K562 (cell line): ENCODE results near the gene PDZRN3. TPM values are rescaled to one million over a fixed set of nuclear protein-coding genes. Genes with fewer than 3 reads are reported as not detected.

ENCODE experiments used
- ATAC-seq: fragments of 200-7000 bp; cut with Tn5 transposase; 3 replicates; pipeline ENCODE4 v1.9.1; 2020; ENCODE audit warnings: moderate library complexity
- Bru-seq: library from RNA; stranded (reverse); fragments of 400-500 nt; gene quantifications from one replicate; lab custom pipeline; 2021; lab: Mats Ljungman, UMichigan
- BruChase-seq, 2 experiments: library from RNA; stranded (reverse); fragments of 400-500 nt; gene quantifications; one replicate each; lab custom pipeline; 2021; lab: Mats Ljungman, UMichigan
- BruUV-seq: library from RNA; stranded (reverse); fragments of 400-500 nt; replicated peaks from 2 replicates; lab custom pipeline; 2021; lab: Mats Ljungman, UMichigan
- CTCF ChIA-PET: fragments of 300-600 bp; formaldehyde crosslinking; extraction: SDS; loops from one replicate; lab custom pipeline; 2021; ENCODE audit warnings: low intra/inter-chr PET ratio; lab: Yijun Ruan, JAX
- POLR2A ChIA-PET: fragments of 300-600, 350-650 bp; sonication (Branson Sonifier 250); formaldehyde crosslinking; extraction: SDS; loops from one replicate; lab custom pipeline; 2021; ENCODE audit warnings: antibody characterized with exemption, inconsistent platforms; lab: Yijun Ruan, JAX
- DNase-seq, 4 experiments: peaks; one replicate each; pipeline versions ENCODE4 v3.0.0 to v3.0.0-alpha.2; 2011 to 2018; ENCODE audit warnings: low spot score in 3 of 4, mixed read lengths in 3 of 4; ENCODE audit errors: extremely low read depth in 1 of 4
- FAIRE-seq: peaks from 2 replicates; lab custom pipeline; 2011; peaks lifted over from hg19 to GRCh38; lab: Jason Lieb, UNC
- H2AFZ ChIP-seq: 2 replicates; pipeline ENCODE4 v1.6.0; 2011; ENCODE audit warnings: low read depth, low read length, control low read depth, inconsistent platforms
- H3K27ac ChIP-seq: fragments of 200-600 bp; 3 replicates; pipeline ENCODE4 v1.8.0; 2011; ENCODE audit warnings: low read depth, mild to moderate bottlenecking, control low read depth, inconsistent platforms, low read length, moderate library complexity, mixed read lengths; ENCODE audit errors: extremely low read depth
- H3K27me3 ChIP-seq, 2 experiments: fragments of 300-600 bp in 1 of 2; 2 replicates in 1 of 2; 3 replicates in 1 of 2; pipeline versions ENCODE4 v1.6.0 to v1.8.0; 2011; ENCODE audit warnings: inconsistent platforms in 2 of 2, low read length in 2 of 2, mild to moderate bottlenecking in 1 of 2, mixed read lengths in 1 of 2, moderate library complexity in 1 of 2; ENCODE audit not compliant: control insufficient read depth in 2 of 2, insufficient read depth in 2 of 2
- H3K36me3 ChIP-seq: fragments of 300-600 bp; 3 replicates; pipeline ENCODE4 v1.8.0; 2011; ENCODE audit warnings: mild to moderate bottlenecking, low read length, inconsistent platforms; ENCODE audit not compliant: control insufficient read depth, insufficient read depth
- H3K4me1 ChIP-seq, 2 experiments: fragments of 200-600 bp in 1 of 2; replicated peaks in 1 of 2; 2 replicates in 1 of 2; 3 replicates in 1 of 2; pipeline versions ENCODE4 v1.5.1 to v1.8.0; 2011; ENCODE audit warnings: inconsistent platforms in 2 of 2, low read length in 2 of 2, mild to moderate bottlenecking in 1 of 2, mixed read lengths in 1 of 2, moderate library complexity in 1 of 2; ENCODE audit not compliant: control insufficient read depth in 2 of 2, insufficient read depth in 2 of 2
- H3K4me2 ChIP-seq: 2 replicates; pipeline ENCODE4 v1.6.1; 2011; ENCODE audit warnings: low read length, control low read depth, inconsistent platforms, mixed read lengths; ENCODE audit not compliant: insufficient read depth
- H3K4me3 ChIP-seq: fragments of 200-600 bp; sonication (generic), shearing (Covaris generic); 2 replicates; pipeline ENCODE4 v1.5.1; 2016; ENCODE audit warnings: control low read depth, inconsistent platforms
- H3K79me2 ChIP-seq: fragments of 200-600 bp; 3 replicates; pipeline ENCODE4 v1.8.0; 2011; ENCODE audit warnings: low read length, inconsistent platforms; ENCODE audit not compliant: control insufficient read depth, insufficient read depth
- H3K9ac ChIP-seq, 2 experiments: 2 replicates each; pipeline versions ENCODE4 v1.6.0 to v1.6.1; 2011; ENCODE audit warnings: low read depth in 2 of 2, low read length in 2 of 2, control low read depth in 1 of 2, inconsistent platforms in 1 of 2, mild to moderate bottlenecking in 1 of 2, mixed read lengths in 1 of 2; ENCODE audit not compliant: insufficient read depth in 1 of 2
- H3K9me1 ChIP-seq: one replicate; pipeline ENCODE4 v1.6.0; 2011; ENCODE audit warnings: inconsistent platforms, mild to moderate bottlenecking, low read length, moderate library complexity; ENCODE audit not compliant: control insufficient read depth, insufficient read depth
- H3K9me3 ChIP-seq: replicated peaks from 2 replicates; pipeline ENCODE4 v1.5.1; 2011; ENCODE audit warnings: low read depth, low read length, inconsistent platforms; ENCODE audit not compliant: control insufficient read depth, insufficient read depth
- H4K20me1 ChIP-seq: replicated peaks from 2 replicates; pipeline ENCODE4 v1.6.1; 2011; ENCODE audit warnings: low read length, inconsistent platforms, mixed read lengths; ENCODE audit not compliant: control insufficient read depth, insufficient read depth
- CBFB ChIP-seq: sonication (generic); formaldehyde crosslinking; IDR thresholded peaks from 2 replicates; pipeline ENCODE4 v1.4.0; 2020; ENCODE audit warnings: mild to moderate bottlenecking, missing genetic modification reagents
- HDAC8 ChIP-seq: fragments of 450-650 bp; IDR thresholded peaks from 2 replicates; pipeline ENCODE4 v1.6.1; 2016; ENCODE audit warnings: mild to moderate bottlenecking, missing genetic modification characterization, moderate library complexity, missing compliant biosample characterization
- HIVEP1 ChIP-seq: fragments of 250-450 bp; sonication (Bioruptor Pico); IDR thresholded peaks from 2 replicates; pipeline ENCODE4 v1.4.0; 2020; ENCODE audit warnings: mild to moderate bottlenecking
- MEIS2 ChIP-seq: fragments of 450-650 bp; IDR thresholded peaks from 2 replicates; pipeline ENCODE4 v1.6.1; 2014; ENCODE audit warnings: mild to moderate bottlenecking; ENCODE audit not compliant: partially characterized antibody
- NFATC3 ChIP-seq: fragments of 450-650 bp; IDR thresholded peaks from 2 replicates; pipeline ENCODE4 v1.6.1; 2017; ENCODE audit warnings: mild to moderate bottlenecking
- NR1H2 ChIP-seq: sonication (generic); formaldehyde crosslinking; IDR thresholded peaks from 2 replicates; pipeline ENCODE4 v1.4.0; 2020; ENCODE audit warnings: mild to moderate bottlenecking, missing genetic modification reagents
- RCOR1 ChIP-seq, 2 experiments: IDR thresholded peaks; 2 replicates each; pipeline ENCODE4 v1.6.1; 2012; ENCODE audit warnings: low read depth in 2 of 2, low read length in 2 of 2, borderline replicate concordance in 1 of 2, improper control_type of control experiment in 1 of 2
- RNF2 ChIP-seq: sonication (generic); IDR thresholded peaks from 2 replicates; pipeline ENCODE4 v1.6.1; 2016
- THRB ChIP-seq: fragments of 450-650 bp; formaldehyde crosslinking; conservative IDR thresholded peaks from 2 replicates; pipeline ENCODE4 v1.4.0; 2022; ENCODE audit warnings: mild to moderate bottlenecking, missing genetic modification characterization
- ZFP30 ChIP-seq: fragments of 250-450 bp; sonication (Bioruptor Pico); IDR thresholded peaks from 2 replicates; pipeline ENCODE4 v1.8.0; 2022; ENCODE audit warnings: moderate library complexity, mild to moderate bottlenecking, inconsistent platforms, borderline replicate concordance
- ZNF12 ChIP-seq: sonication (generic); formaldehyde crosslinking; IDR thresholded peaks from 2 replicates; pipeline ENCODE4 v1.4.0; 2020; ENCODE audit warnings: mild to moderate bottlenecking, missing genetic modification reagents
- ZNF431 ChIP-seq: sonication (generic); formaldehyde crosslinking; IDR thresholded peaks from 2 replicates; pipeline ENCODE4 v1.8.0; 2022; ENCODE audit warnings: mild to moderate bottlenecking, missing genetic modification reagents
- WGBS: fragments of 100-300 bp; shearing (Covaris generic); methylation state at CpG from one replicate; pipeline ENCODE4 v1.1.6; 2016; ENCODE audit warnings: low coverage, mixed read lengths; ENCODE audit not compliant: insufficient coverage; ENCODE audit errors: missing lambda C conversion rate; 5-methylcytosine and 5-hydroxymethylcytosine counted together
- in situ Hi-C: fragments of 300-500 bp; cut with MboI; formaldehyde crosslinking; loops from 4 replicates; pipeline ENCODE4 v1.15.0; 2018; ENCODE audit warnings: inconsistent platforms, mixed read lengths
- intact Hi-C: fragments of 100-400 bp; cut with micrococcal nuclease; formaldehyde crosslinking; loops from 2 replicates; pipeline ENCODE4 v1.14.2; 2022
- long read RNA-seq, 3 experiments: library from polyadenylated mRNA in 2 of 3; library from RNA in 1 of 3; unstranded in 2 of 3; stranded (forward) in 1 of 3; transcript quantifications; one replicate each; pipeline ENCODE4 v2.0.0, GENCODE V29; 2019 to 2022
- polyA minus RNA-seq, 3 experiments: library from RNA; depleted of rRNA, polyadenylated mRNA; stranded (reverse); fragments of >200 nt; gene quantifications; 2 replicates each; pipeline ENCODE4 v1.2.3, GENCODE V29; 2011
- polyA plus RNA-seq, 8 experiments: library from polyadenylated mRNA; depleted of rRNA in 4 of 8; stranded (reverse) in 5 of 8; unstranded in 3 of 8; fragments of >200 nt; fragmentation: Nextera tagmentation in 2 of 8; fragmentation: Illumina TruSeq in 1 of 8; extraction: Ambion mirVana in 2 of 8; extraction: Trizol in 1 of 8; gene quantifications; 2 replicates each; pipeline versions ENCODE4 v1.2.1 to v1.2.3, GENCODE V29; 2011 to 2014; ENCODE audit warnings: inconsistent platforms in 1 of 8, missing spikeins in 1 of 8
- total RNA-seq, 7 experiments: library from RNA; depleted of rRNA in 6 of 7; stranded (reverse); fragments of >200 nt in 6 of 7; fragmentation: Illumina TruSeq in 2 of 7; extraction: Trizol in 2 of 7; gene quantifications; 2 replicates each; pipeline versions ENCODE4 v1.2.1 to v1.2.3, GENCODE V29; 2011 to 2021; ENCODE audit warnings: low replicate concordance in 1 of 7
- TF ChIP-seq, protein P1 (sequence below): fragments of 450-650 bp; IDR thresholded peaks from 2 replicates; pipeline ENCODE4 v1.6.1; 2016; ENCODE audit warnings: mild to moderate bottlenecking

PDZRN3 gene
- not detected in 2 replicates for total RNA-seq (2011; cell fraction: chromatin; rRNA removed; ENCODE audit: low replicate concordance)
- not detected in 2 replicates for total RNA-seq (2011; cell fraction: nucleolus; rRNA removed)
- total RNA-seq (2011; cell fraction: nucleoplasm; rRNA removed): not detected in 2 replicates
- total RNA-seq (2014; rRNA removed) (not detected in 2 replicates), total RNA-seq (2014; rRNA removed; fragmentation: Illumina TruSeq; extraction: Trizol) (not detected in 2 replicates), total RNA-seq (2015; rRNA removed; fragmentation: Illumina TruSeq; extraction: Trizol) (not detected in 2 replicates), total RNA-seq (2021) (0.07 and 0.16 TPM in 2 replicates), polyA plus RNA-seq (2011; rRNA removed) (not detected in 2 replicates), polyA plus RNA-seq (2014; fragmentation: Illumina TruSeq; extraction: Trizol) (not detected in 2 replicates), polyA plus RNA-seq (2014; fragmentation: Nextera tagmentation; extraction: Ambion mirVana) (not detected), polyA plus RNA-seq (2014; rRNA removed) (not detected in 2 replicates), polyA minus RNA-seq (2011; rRNA and poly(A)+ RNA removed) (not detected in 2 replicates), Bru-seq, nascent RNA (percentile 5 among the genes with signal in this experiment), BruChase-seq, experiment 1, labeled RNA remaining after a 2-hour chase (percentile 3 among the genes with signal in this experiment), BruChase-seq, experiment 2, labeled RNA remaining after a 6-hour chase (percentile 5 among the genes with signal in this experiment)
- not detected in 2 replicates for polyA plus RNA-seq (2011; cell fraction: cytosol; rRNA removed)
- not detected in 2 replicates for polyA plus RNA-seq (2011; cell fraction: nucleus; rRNA removed)
- polyA plus RNA-seq (2012): not detected in 2 replicates
- not detected in 2 replicates for polyA minus RNA-seq (2011; cell fraction: cytosol; rRNA and poly(A)+ RNA removed)
- polyA minus RNA-seq (2011; cell fraction: nucleus; rRNA and poly(A)+ RNA removed): not detected in 2 replicates
- long read RNA-seq, experiment 1, partial matches to known transcripts: 0 of 1 reads
- long read RNA-seq, experiment 1, other reads (novel, unspliced or antisense): 1 of 1 reads
- long read RNA-seq, experiment 2: 0 reads
- long read RNA-seq, experiment 3: 0 reads

GRCh38 chr3:73624821-73625665 lies at the start of gene PDZRN3:
TSS of gene PDZRN3 (minus strand) at chr3:73624941.
- Histone ChIP-seq H2AFZ (no peak within 1 kb of the TSS), H3K79me2 (no peaks in the 10 kb centered on the region)
- TF ChIP-seq THRB (CRISPR knock-in tag) (no peak), RNF2 (no peak), ZNF12 (CRISPR knock-in tag) (no peak), ZNF431 (CRISPR knock-in tag) (no peak), NFATC3 (no peak), NR1H2 (CRISPR knock-in tag) (no peak), HIVEP1 (no peak), HDAC8 (no peak), ZFP30 (CRISPR knock-in tag) (no peak), MEIS2 (no peak), RCOR1 (IDR thresholded peaks at IDR 0.05; ENCODE audit: borderline replicate concordance in 1 of 2, low read depth in 2 of 2, low read length in 2 of 2) (no peak), CBFB (CRISPR knock-in tag) (no peak)
- TF ChIP-seq, protein P1, sequence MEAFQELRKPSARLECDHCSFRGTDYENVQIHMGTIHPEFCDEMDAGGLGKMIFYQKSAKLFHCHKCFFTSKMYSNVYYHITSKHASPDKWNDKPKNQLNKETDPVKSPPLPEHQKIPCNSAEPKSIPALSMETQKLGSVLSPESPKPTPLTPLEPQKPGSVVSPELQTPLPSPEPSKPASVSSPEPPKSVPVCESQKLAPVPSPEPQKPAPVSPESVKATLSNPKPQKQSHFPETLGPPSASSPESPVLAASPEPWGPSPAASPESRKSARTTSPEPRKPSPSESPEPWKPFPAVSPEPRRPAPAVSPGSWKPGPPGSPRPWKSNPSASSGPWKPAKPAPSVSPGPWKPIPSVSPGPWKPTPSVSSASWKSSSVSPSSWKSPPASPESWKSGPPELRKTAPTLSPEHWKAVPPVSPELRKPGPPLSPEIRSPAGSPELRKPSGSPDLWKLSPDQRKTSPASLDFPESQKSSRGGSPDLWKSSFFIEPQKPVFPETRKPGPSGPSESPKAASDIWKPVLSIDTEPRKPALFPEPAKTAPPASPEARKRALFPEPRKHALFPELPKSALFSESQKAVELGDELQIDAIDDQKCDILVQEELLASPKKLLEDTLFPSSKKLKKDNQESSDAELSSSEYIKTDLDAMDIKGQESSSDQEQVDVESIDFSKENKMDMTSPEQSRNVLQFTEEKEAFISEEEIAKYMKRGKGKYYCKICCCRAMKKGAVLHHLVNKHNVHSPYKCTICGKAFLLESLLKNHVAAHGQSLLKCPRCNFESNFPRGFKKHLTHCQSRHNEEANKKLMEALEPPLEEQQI: no peak
- TF ChIP-seq, all 486 proteins: peak for 0
- 2% methylated on average over 14 of the region's 55 CpGs for WGBS
- ChIA-PET POLR2A (no interaction called here), CTCF (no interaction called here)
- DNase-seq (no peak), FAIRE-seq (no peak), ATAC-seq (no peak)
- in situ Hi-C loops: no loop called here
- H3K9me1 ChIP-seq: no peaks in the 10 kb centered on the region
- H3K27ac ChIP-seq: no peak within 1 kb of the TSS
- no peaks in the 10 kb centered on the region for H3K27me3 ChIP-seq
- no peaks in the 10 kb centered on the region for H3K4me1 ChIP-seq
- H3K4me3 ChIP-seq: no peak within 1 kb of the TSS
- H3K9ac ChIP-seq: no peak within 1 kb of the TSS
- no peak within 1 kb of the TSS for H3K4me2 ChIP-seq
- no peaks in the 10 kb centered on the region for H3K36me3 ChIP-seq
- no peaks in the 10 kb centered on the region for H4K20me1 ChIP-seq
- intact Hi-C loops: no loop called here
- H3K9me3 ChIP-seq: no peaks in the 10 kb centered on the region
- BruUV-seq: no TSS peak
